Measurements from ENCODE around the gene OR5B2. TPM values are rescaled to one million over a fixed set of nuclear protein-coding genes. Genes with fewer than 3 reads are reported as not detected.

The OR5B2 gene
- not detected in 5 replicates for total RNA-seq (2022; extraction: Qiagen RNA extraction; ENCODE audit: low read depth)

DNA sequence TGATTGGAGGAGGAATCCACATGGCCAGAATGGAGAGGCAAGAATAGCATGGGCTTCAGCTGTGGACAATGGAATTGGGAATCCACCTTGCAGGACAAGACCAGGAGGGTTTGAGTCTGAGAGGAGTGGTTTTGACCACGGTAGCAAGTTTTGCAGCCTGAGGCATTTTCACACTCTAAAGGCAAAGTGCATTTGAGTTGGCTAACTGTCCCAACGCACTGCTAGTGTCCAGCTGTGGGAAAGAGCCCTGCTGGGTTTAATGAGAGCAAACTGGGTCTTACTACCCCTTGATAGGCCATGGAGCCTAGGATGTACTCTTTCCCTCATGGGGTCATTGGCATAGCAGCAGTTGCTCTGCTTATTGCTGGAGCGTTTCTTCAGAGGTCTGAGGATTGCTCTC lies at the start of gene OR5B2:
Gene OR5B2 (minus strand): TSS at position 101 of the 400 bp plus-strand sequence. CDS start 4,860 bp downstream, outside the sequence.

DNA sequence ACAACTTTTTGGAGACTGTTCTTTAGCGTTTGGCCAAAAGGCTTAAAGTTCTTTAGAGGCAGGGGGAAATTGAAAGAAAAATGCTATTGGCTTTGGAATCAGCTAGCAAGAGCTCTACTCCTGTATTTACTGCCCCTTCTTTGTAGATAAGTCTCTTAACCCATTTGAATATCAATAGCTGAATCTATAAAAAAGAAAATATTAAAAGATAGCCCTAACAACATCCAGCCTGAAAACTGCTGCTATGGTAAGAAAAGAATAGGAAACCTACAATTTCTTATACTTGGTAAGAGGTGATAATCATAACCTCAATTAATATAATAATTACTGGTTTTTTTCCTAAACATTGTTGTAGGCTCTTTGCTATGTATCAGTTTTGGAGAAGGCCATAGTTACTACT lies 14.2 kb upstream of the OR5B2 start, which contains the start of gene OR5B12:
Gene OR5B12 (minus strand): TSS at position 101 of the 400 bp plus-strand sequence. CDS start 2,085 bp downstream, outside the sequence.

DNA sequence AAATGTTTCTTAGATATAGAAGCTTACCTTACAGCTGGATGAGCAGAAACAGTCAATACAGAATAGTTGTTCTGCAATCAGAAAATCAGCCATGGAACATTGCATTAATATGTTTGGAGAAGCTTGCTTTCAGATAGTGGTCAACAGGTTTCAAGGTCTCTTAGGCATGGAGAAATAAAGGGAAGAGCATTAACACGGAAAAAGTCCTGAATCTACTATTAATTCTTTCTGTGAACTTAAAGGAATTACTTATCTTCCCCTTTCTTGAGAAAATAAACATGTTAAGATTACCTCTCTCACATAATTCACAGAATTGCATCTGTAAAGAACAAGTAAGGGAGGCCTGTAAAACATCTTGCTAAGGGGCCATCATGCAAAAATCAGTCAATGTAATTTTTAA lies 21.1 kb downstream of the OR5B2 start, which contains the start of gene OR5B3:
Gene OR5B3 (minus strand): TSS at position 101 of the 400 bp plus-strand sequence. CDS start 3,465 bp downstream, outside the sequence.

Other genes starting within 250 kb of the OR5B2 start
- not detected in 5 replicates for gene OR9Q2, start 239.1 kb downstream of the OR5B2 start, total RNA-seq (2022; extraction: Qiagen RNA extraction; ENCODE audit: low read depth)
- gene OR1S2, start 224.0 kb downstream of the OR5B2 start, total RNA-seq (2022; extraction: Qiagen RNA extraction; ENCODE audit: low read depth) = not detected in 5 replicates
- gene OR1S1, start 215.4 kb downstream of the OR5B2 start, total RNA-seq (2022; extraction: Qiagen RNA extraction; ENCODE audit: low read depth) = not detected in 5 replicates
- not detected in 5 replicates for gene OR10Q1, start 199.2 kb downstream of the OR5B2 start, total RNA-seq (2022; extraction: Qiagen RNA extraction; ENCODE audit: low read depth)
- not detected in 5 replicates for gene OR10W1, start 159.9 kb downstream of the OR5B2 start, total RNA-seq (2022; extraction: Qiagen RNA extraction; ENCODE audit: low read depth)
- not detected in 5 replicates for gene OR5B17, start 69.1 kb downstream of the OR5B2 start, total RNA-seq (2022; extraction: Qiagen RNA extraction; ENCODE audit: low read depth)
- gene OR5B3, start 21.2 kb downstream of the OR5B2 start, total RNA-seq (2022; extraction: Qiagen RNA extraction; ENCODE audit: low read depth) = not detected in 5 replicates
- not detected in 5 replicates for gene OR5B12, start 14.1 kb upstream of the OR5B2 start, total RNA-seq (2022; extraction: Qiagen RNA extraction; ENCODE audit: low read depth)
- gene OR5B21, start 80.0 kb upstream of the OR5B2 start, total RNA-seq (2022; extraction: Qiagen RNA extraction; ENCODE audit: low read depth) = not detected in 5 replicates
- gene LPXN, start 147.7 kb upstream of the OR5B2 start, total RNA-seq (2022; extraction: Qiagen RNA extraction; ENCODE audit: low read depth) = 1.8 to 2.9 TPM (median 2.3 TPM) in 5 replicates
- 31.0 to 43.3 TPM (median 39.4 TPM) in 5 replicates for gene ZFP91, start 150.9 kb upstream of the OR5B2 start, total RNA-seq (2022; extraction: Qiagen RNA extraction; ENCODE audit: low read depth)
- gene CNTF, start 194.5 kb upstream of the OR5B2 start, total RNA-seq (2022; extraction: Qiagen RNA extraction; ENCODE audit: low read depth) = 1.0 to 1.5 TPM (median 1.3 TPM) in 5 replicates

Measured in A549 treated with GW870086 at 1 μM for 4 hours (cell line).